ENCODE data around the gene BCKDHB.

DNA sequence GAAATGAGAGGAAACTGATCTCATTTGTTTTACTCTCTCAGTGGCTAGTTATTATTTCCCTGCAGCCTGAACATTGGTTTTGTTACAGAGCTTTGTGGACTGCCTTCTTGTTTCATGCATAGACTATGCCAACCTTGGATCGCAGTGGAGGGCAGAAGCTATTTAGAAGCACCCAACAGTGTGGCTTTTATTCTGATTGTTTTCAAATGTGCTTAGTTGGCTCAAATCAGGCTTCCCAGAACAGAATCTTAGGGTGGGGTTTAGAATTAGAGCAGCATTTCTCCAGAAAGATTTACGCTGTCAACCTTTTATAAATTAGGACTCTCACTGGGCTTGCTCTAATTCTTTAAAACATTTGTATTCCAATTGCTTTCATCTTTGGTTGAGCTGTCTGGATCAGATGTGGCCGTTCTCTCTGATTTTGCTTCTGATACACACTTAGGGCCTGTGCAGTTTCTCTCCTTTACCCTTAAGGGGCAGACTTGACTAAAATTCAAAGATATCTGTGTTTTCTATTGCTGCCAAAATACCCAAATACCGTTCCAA lies 210.3 kb downstream of the BCKDHB start:
- TF ChIP-seq, protein P1, sequence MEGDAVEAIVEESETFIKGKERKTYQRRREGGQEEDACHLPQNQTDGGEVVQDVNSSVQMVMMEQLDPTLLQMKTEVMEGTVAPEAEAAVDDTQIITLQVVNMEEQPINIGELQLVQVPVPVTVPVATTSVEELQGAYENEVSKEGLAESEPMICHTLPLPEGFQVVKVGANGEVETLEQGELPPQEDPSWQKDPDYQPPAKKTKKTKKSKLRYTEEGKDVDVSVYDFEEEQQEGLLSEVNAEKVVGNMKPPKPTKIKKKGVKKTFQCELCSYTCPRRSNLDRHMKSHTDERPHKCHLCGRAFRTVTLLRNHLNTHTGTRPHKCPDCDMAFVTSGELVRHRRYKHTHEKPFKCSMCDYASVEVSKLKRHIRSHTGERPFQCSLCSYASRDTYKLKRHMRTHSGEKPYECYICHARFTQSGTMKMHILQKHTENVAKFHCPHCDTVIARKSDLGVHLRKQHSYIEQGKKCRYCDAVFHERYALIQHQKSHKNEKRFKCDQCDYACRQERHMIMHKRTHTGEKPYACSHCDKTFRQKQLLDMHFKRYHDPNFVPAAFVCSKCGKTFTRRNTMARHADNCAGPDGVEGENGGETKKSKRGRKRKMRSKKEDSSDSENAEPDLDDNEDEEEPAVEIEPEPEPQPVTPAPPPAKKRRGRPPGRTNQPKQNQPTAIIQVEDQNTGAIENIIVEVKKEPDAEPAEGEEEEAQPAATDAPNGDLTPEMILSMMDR (optimal IDR thresholded peaks at IDR 0.05 in 1 of 3, IDR thresholded peaks at IDR 0.05 in 1 of 3, conservative IDR thresholded peaks at IDR 0.05 in 1 of 3; ENCODE audit: extremely low read depth in 1 of 3, insufficient read depth in 2 of 3, low read length in 3 of 3): no peak
- TF ChIP-seq EZH2 (IDR thresholded peaks at IDR 0.05; ENCODE audit: low read length): no peak
